WI38 (cell line): ENCODE results near the gene NEGR1.

Experiments used
- H3K4me3 ChIP-seq: 2 replicates; pipeline ENCODE4 v1.5.1; 2011; ENCODE audit warnings: low read depth, mild to moderate bottlenecking, control low read depth, low read length
- TF ChIP-seq, protein P1 (sequence below): IDR thresholded peaks from 2 replicates; pipeline ENCODE4 v1.5.1; 2012; ENCODE audit warnings: low read depth, mild to moderate bottlenecking, control low read depth, low read length

NEGR1 gene

DNA sequence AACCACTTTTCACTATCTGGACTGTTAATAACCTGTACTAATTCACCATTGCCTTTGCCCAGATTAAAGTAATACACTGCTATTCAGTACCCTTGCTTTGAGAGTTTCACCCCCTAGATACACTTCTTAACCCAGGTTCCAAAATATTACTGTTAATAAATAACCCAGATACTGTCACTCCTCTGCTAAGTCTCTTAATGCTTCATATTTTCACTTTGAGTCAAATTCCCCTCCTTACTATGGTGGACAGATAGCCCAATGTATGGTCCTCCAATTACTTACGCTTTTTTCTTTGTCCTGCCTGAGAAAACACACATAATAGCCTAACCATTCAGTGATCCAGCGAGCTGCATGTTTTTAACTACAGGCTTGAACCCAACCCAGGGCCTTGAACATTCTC, 152.5 kb downstream of the NEGR1 start:
- no peak overlapping the region for H3K4me3 ChIP-seq
- TF ChIP-seq, protein P1, sequence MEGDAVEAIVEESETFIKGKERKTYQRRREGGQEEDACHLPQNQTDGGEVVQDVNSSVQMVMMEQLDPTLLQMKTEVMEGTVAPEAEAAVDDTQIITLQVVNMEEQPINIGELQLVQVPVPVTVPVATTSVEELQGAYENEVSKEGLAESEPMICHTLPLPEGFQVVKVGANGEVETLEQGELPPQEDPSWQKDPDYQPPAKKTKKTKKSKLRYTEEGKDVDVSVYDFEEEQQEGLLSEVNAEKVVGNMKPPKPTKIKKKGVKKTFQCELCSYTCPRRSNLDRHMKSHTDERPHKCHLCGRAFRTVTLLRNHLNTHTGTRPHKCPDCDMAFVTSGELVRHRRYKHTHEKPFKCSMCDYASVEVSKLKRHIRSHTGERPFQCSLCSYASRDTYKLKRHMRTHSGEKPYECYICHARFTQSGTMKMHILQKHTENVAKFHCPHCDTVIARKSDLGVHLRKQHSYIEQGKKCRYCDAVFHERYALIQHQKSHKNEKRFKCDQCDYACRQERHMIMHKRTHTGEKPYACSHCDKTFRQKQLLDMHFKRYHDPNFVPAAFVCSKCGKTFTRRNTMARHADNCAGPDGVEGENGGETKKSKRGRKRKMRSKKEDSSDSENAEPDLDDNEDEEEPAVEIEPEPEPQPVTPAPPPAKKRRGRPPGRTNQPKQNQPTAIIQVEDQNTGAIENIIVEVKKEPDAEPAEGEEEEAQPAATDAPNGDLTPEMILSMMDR = no peak

- no peak overlapping the region for H3K4me3 ChIP-seq
- TF ChIP-seq, protein P1 = no peak
These were observed 160.0 kb downstream of the NEGR1 start for GRCh38 chr1:72122099-72122880.

DNA sequence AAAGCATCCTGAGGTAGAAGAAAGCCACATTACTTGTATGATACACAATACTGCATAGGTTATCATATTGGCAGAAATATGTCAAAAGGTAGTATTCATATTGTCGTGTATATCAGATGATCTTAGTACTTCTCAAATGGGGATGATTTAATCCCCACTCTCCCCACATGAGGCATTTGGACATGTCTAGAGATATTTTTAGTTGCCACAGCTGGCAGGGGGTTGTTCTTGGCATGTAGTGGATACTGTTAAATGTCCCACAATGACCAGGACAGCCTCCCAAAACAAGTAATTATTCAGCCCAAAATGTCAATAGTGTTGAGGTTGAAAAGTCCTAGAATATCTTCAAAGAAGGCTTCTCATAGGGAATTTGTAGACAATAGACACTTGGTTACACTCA, 162.8 kb downstream of the NEGR1 start:
- TF ChIP-seq, protein P1 = no peak
- no peak overlapping the region for H3K4me3 ChIP-seq

DNA sequence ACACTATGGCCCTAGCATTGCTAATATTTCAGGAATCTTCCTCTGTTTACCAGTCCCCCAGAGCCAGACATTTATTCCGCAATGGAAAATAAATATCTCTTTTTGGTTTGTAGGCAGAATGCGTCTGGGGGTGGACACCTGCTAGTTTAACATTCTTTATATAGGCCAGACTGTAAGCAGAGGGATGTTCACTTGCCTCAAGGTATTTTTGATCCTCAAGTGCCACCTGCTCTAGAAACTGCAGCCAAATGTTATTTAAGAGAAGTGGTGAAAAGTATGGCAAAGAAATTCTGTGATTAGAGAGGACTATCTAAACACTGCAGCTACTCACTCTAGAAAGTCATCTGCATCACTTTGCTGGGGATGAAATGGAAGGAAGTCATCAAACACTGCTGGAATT, 164.7 kb downstream of the NEGR1 start:
- TF ChIP-seq, protein P1 = no peak
- H3K4me3 ChIP-seq = no peak overlapping the region

DNA sequence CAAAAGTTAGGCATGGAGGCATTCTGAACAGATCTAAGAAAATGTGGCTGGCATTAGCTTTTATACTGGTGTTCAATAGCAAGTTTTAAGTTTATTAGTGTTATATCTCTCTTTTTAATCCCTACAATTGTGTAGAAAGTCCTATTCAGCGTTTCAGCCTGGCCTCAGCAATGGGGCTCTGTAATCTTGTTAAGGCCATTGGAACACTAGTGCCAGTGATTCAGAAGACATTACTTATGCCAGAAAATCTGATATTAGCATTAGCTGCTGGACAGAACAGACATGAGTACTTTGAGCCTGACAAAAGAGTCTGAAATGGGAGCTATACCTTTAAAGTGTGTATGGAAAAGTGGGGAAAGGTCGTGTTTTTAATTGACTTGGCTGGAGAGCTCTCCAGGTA, 167.0 kb downstream of the NEGR1 start:
- H3K4me3 ChIP-seq = no peak overlapping the region
- TF ChIP-seq, protein P1 = no peak

- H3K4me3 ChIP-seq = no peak overlapping the region
- TF ChIP-seq, protein P1 = no peak
These were observed 170.7 kb downstream of the NEGR1 start for GRCh38 chr1:72111662-72112061.

DNA sequence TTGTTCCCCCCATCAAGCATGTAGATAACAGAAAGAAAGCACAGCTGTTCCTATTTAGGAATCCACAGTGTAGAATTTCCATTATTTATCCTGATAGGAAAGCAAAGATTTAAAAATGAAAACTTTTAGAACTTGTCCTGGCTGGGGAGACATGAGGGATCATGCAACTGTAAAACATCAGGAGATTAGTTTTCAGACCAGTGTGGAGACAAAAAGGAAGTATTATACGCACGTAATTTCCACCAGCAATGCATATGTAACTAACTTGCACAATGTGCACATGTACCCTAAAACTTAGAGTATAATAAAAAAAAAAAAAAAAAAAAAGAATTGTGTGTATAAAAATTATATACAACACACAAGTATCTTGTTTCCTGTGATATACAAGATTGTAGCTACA, 172.4 kb downstream of the NEGR1 start:
- TF ChIP-seq, protein P1 = no peak
- H3K4me3 ChIP-seq = no peak overlapping the region
